Fibroblast of skin of abdomen (primary cell): ENCODE measurements around the gene RASL12. TPM values are rescaled to one million over a fixed set of nuclear protein-coding genes. Genes with fewer than 3 reads are reported as not detected.
"Not testable (repeated sequence)": the region's sequence is repeated elsewhere in the genome, so short reads cannot be mapped to it uniquely, and the experiment has no call there.

Source experiments
- DNase-seq: peaks from one replicate; pipeline ENCODE4 v3.0.0-alpha.2; 2013
- polyA plus RNA-seq, 2 experiments: library from polyadenylated mRNA; unstranded; fragments of 120-200 nt; gene quantifications; one replicate each; pipeline ENCODE4 v1.2.1, GENCODE V29; 2013; ENCODE audit not compliant: insufficient read length in 2 of 2

RASL12 gene, protein sequence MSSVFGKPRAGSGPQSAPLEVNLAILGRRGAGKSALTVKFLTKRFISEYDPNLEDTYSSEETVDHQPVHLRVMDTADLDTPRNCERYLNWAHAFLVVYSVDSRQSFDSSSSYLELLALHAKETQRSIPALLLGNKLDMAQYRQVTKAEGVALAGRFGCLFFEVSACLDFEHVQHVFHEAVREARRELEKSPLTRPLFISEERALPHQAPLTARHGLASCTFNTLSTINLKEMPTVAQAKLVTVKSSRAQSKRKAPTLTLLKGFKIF
- 0.76 TPM for polyA plus RNA-seq (2013, experiment 1 of 2; ENCODE audit: insufficient read length)
- 0.73 TPM for polyA plus RNA-seq (2013, experiment 2 of 2; ENCODE audit: insufficient read length)

GRCh38 chr15:65067645-65068402, at the start of gene RASL12:
TSS of gene RASL12 (minus strand) at chr15:65067991. CDS start at chr15:65067835, 156 bp downstream.
- no peak for DNase-seq

- no peak for DNase-seq
Observed at GRCh38 chr15:65115542-65115941, 47.8 kb upstream of the RASL12 start.

- DNase-seq, result no peak
Observed at GRCh38 chr15:65115086-65115485, 47.3 kb upstream of the RASL12 start, which contains the start of gene UBAP1L. TSS of gene UBAP1L (minus strand) at chr15:65115200. CDS start at chr15:65106215, 8,985 bp downstream.

- peak; percentile 24 for DNase-seq
Observed at GRCh38 chr15:65110676-65111292, 43.0 kb upstream of the RASL12 start.

GRCh38 chr15:65106011-65106590, 38.3 kb upstream of the RASL12 start:
- no peak for DNase-seq

- DNase-seq, result no peak
Observed at GRCh38 chr15:65105038-65105437, 37.2 kb upstream of the RASL12 start.

- no peak for DNase-seq
Observed at GRCh38 chr15:65102912-65103311, 35.1 kb upstream of the RASL12 start.

GRCh38 chr15:65101891-65102708, 34.3 kb upstream of the RASL12 start:
- no peak for DNase-seq

DNA sequence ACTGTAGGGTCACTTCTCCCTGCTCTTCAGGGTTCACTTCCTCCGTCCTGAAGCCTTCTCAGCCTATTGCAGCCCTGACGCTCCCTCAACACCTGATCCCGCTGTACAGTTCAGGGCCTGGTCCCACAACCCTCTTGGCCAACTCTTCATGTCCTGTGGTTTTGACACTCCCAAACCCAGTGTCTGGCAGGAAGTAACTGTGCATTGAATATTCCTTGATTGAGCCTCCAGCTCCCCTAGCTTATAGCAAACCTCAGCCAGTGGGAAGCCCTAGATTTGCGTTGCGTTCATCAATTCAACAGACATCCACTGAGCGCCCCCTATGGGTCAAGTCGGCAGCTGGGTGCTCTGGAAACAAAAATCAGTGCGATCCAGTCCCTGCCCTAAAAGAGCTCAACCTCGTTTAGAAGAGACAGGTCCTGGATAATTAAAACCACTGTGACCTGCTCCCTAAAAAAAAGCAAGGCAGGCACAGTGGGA, 33.7 kb upstream of the RASL12 start:
- peak; percentile 57 for DNase-seq

DNA sequence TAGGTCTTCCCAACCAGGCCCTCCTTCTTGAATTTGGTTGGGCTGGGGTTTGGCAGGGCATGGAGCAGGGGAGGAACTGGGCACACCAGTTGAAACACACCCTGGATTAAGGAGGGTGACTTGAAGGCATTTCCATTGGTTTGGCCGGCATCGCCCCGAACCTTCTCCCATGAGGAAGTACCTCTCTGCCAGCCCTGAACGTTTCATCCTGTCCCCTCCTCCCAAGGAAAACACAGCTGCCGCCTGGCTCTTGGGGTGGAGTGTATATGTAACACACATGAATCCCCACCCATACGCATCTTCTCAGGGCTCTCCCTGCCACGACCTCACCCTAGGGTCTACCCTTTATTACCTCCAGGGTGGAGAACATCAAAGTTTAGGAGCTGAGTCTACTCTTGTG, 32.7 kb upstream of the RASL12 start:
- DNase-seq, result no peak

DNA sequence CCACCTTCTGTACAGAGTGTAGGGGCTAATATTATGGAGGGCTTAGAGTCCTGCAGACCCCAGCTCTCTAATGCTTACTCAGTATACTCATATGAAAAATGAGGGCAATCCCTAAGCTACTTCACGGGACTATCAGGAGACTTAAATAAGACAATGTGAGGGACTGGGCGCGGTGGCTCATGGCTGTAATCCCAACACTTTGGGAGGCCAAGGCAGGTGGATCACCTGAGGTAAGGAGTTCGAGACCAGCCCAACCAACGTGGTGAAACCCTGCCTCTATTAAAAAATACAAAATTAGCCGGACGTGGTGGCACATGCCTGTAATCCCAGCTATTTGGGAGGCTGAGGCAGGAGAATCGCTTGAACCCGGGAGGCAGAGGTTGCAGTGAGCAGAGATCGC, 32.0 kb upstream of the RASL12 start:
- DNase-seq, result not testable (repeated sequence)

DNA sequence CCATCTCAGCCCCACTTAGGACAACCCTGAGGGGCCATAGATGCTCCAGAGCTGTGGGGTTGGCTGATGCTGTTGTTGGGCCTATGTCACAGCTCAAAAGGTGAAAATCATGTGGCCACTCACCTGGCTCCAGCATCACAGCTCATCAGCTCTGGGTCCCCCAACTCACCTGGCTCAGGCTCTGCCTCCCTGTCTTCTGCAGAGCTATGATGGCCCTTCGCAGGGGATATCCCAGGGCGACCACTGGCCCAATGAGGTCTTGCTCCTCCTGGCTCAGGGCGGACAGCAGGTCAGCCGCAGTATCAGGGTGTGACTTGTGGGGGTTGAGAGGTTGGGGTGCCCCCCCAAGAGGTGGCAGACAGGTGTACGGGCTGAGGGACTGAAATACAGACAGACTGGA, 31.5 kb upstream of the RASL12 start:
- DNase-seq, result no peak

- no peak for DNase-seq
Observed at GRCh38 chr15:65097651-65098263, 30.0 kb upstream of the RASL12 start.

- DNase-seq, result no peak
Observed at GRCh38 chr15:65096481-65097385, 28.9 kb upstream of the RASL12 start.

DNA sequence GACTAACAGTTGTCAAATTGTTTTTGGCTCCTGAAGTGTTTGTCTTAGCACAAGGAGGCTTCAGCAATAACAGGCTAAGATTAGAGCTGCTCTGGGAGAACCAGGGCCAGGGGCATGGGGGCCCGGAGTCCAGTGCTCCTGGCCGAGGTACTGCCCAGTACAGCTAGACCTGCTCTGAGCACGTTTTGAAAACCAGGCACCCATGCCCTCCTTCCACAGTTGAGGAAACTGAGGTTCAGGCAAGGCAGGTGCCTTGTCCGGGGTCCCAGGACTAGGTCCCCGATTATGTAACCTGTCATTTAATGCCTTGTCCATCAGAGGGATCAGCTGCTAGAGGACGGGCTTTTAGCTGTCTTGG, 27.9 kb upstream of the RASL12 start:
- no peak for DNase-seq

GRCh38 chr15:65095011-65095746, 27.4 kb upstream of the RASL12 start:
- no peak for DNase-seq

DNA sequence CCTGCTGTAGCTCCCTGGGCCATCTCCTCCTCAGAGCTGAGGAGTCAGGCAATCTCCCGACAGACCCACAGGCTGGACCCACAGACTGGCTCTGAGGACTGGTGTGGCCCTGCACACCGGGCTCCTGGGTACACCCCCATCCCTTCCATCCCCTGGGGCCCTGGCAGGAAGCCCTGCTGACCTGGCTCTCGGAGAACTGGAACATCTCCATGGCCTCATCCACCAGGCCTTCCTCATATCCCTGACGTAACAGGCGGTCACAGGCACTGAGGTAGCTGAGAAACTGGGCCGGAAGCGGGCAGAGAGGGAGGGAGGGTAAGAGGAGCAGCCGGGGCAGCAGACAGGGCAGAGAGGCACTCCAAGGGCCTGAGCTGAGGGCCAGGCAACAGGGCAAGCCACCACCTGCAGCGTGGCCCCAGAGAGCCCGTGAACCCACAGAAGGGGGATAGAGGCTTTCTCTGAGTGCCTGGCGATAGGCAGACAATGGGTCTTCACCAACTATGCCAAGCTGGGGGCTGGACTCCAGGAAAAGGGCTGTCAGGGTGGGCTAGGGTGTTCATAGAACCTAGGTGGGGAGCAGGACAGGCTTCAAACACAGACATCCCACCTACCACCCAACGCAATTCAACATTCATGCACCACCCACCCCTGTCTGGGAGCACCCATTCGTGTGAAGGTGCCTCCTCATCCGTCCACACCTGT, 26.7 kb upstream of the RASL12 start:
- no peak for DNase-seq

DNA sequence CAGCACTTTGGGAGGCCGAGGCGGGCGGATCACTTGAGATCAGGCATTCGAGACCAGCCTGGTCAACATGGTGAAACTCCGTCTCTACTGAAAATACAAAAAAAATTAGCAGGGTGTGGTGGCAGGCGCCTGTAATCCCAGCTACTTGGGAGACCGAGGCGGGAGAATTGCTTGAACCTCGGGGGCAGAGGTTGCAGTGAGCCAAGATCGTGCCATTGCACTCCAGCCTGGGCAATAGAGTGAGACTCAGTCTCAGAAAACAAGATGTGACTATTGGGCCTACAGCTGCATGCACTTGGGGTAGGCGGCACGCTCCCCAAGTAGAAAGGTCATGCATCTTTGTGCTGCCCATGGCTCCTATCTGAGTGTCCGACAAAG, 26.0 kb upstream of the RASL12 start:
- DNase-seq, result not testable (repeated sequence)
